ENCODE results near the gene SEMA3C. TPM values are rescaled to one million over a fixed set of nuclear protein-coding genes. Genes with fewer than 3 reads are reported as not detected.

Gene SEMA3C
- polyA plus RNA-seq, 10 donors, result 134 to 202 (median 168) TPM

GRCh38 chr7:80705130-80705781, 213.6 kb downstream of the SEMA3C start:
- no peak for DNase-seq

DNA sequence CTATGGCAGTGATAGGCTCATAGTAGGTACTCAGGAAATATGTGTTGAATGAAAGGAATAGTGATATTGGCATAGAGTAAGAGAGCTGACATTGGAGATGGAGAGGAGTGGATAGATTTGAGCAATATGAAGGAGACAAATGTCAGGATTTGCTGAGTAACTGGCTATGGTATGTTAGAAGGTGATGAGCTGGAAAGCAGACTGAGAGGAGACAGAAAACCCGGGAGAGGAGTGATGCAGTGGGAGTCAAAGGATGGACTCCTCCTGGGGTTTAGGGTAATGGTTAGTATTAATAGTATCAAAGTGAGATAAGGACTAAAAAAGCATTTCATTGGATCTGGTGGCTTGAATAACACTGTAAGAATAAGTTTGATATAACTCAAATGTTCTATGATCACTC, 215.6 kb downstream of the SEMA3C start:
- DNase-seq, result no peak

DNA sequence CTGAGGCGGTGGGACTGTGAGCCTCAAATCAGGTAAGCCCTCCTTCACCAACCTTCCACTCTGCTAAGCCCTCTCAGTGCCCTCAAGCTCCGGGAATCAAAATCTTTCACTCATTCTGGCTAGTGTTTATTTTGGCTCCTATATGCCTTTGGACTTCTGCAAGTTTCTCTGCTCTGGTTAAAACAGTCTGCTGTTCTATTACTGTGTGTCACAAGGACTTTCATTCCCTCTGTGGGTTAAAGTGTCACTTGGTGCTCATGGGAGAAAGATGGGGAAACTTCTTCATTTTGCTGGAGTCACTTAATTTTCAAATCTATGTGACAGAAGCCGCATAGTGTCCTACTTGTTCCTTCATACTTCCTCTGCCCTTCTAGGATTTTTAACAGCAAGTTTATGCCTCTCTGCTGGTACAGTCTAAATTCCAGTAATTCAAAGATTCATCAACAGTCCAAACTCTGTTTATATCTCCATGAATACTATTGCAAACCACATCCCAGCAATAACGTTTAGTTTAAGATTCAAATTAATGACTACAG, 219.1 kb downstream of the SEMA3C start:
- no peak for DNase-seq

- peak; percentile 63 to 82 (median 77) for DNase-seq
Measured at GRCh38 chr7:80699045-80699638, 219.7 kb downstream of the SEMA3C start.

Data from muscle of back (tissue), 11 donors.